Superior temporal gyrus (tissue), 1 donor: ENCODE measurements around the gene TMEM273.

Experiments
- DNase-seq: peaks from one replicate; pipeline ENCODE4 v3.0.0-alpha.2; 2016; ENCODE audit errors: extremely low spot score

Gene TMEM273

GRCh38 chr10:49116509-49117375 lies 71.4 kb downstream of the TMEM273 start:
- no peak for DNase-seq

- no peak for DNase-seq
Observed at GRCh38 chr10:49115796-49116508, 72.2 kb downstream of the TMEM273 start.

GRCh38 chr10:49115015-49115795 lies 73.0 kb downstream of the TMEM273 start, which contains the start of gene VSTM4:
Gene VSTM4 (minus strand): TSS chr10:49115522. CDS start chr10:49115485, 37 bp downstream.
- DNase-seq: peak; percentile 63

GRCh38 chr10:49114718-49115014 lies 73.5 kb downstream of the TMEM273 start:
- no peak for DNase-seq

- no peak for DNase-seq
Observed at GRCh38 chr10:49113741-49114141, 74.5 kb downstream of the TMEM273 start.

GRCh38 chr10:49112851-49113250 lies 75.3 kb downstream of the TMEM273 start:
- DNase-seq: no peak

- no peak for DNase-seq
Observed at GRCh38 chr10:49112098-49112497, 76.1 kb downstream of the TMEM273 start.

GRCh38 chr10:49111320-49111698 lies 76.9 kb downstream of the TMEM273 start:
- DNase-seq: no peak

- DNase-seq: no peak
Observed at GRCh38 chr10:49110684-49111319, 77.4 kb downstream of the TMEM273 start.

GRCh38 chr10:49109669-49110340 lies 78.4 kb downstream of the TMEM273 start:
- no peak for DNase-seq

GRCh38 chr10:49108656-49109055 lies 79.5 kb downstream of the TMEM273 start:
- no peak for DNase-seq

- DNase-seq: no peak
Observed at GRCh38 chr10:49107887-49108267, 80.3 kb downstream of the TMEM273 start.

GRCh38 chr10:49107111-49107886 lies 80.9 kb downstream of the TMEM273 start:
- DNase-seq: no peak

- peak; percentile 40 for DNase-seq
Observed at GRCh38 chr10:49106451-49106850, 81.7 kb downstream of the TMEM273 start.

- no peak for DNase-seq
Observed at GRCh38 chr10:49105076-49105475, 83.1 kb downstream of the TMEM273 start.
